Measurements from ENCODE around the gene TBL3.
"Not testable (repeated sequence)": the region's sequence is repeated elsewhere in the genome, so short reads cannot be mapped to it uniquely, and the experiment has no call there.

TBL3 gene

GRCh38 chr16:1971796-1972489 lies at the start of gene TBL3:
Gene TBL3, plus strand, starts transcription at chr16:1972053. Its CDS starts 112 bp downstream, at chr16:1972165.
- peak; percentile 51 for FAIRE-seq

GRCh38 chr16:1922357-1922756 lies 49.5 kb upstream of the TBL3 start:
- no peak for FAIRE-seq

DNA sequence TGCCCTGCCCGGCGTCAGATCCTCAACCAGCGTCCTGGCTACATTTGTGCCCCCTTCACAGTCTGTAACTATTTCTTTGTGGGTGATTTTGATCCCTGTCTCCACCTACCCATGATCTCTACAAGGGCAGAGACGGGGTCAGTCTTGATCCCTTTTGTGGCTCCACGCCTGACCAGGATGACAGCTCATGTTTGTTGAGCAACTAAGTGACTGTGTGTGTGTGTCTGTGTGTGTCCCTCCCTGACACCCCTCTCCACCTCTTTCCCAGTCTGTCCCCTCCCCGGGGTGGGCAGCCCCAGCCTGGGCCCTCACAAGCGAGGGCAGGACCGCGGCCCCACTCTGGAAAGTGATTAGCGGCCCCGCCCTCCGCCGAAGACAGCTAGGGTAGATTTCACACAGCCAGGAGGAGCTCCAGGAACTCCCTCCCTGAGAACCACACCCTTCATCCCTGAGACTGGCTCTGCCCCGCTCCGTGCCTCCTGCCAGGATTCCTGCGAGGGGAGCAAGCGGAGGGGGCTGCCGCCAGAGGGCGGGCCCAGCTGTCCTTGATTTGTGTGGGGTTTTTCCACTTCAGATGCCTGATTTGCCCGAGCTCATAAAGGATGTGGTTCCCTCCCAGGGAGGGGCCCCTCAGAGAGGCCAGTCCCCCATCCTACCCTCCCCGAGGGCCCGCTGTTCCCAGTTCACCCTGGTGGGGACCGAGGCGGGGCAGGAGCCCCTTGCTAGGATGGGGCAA lies 48.4 kb upstream of the TBL3 start:
- no peak for FAIRE-seq

DNA sequence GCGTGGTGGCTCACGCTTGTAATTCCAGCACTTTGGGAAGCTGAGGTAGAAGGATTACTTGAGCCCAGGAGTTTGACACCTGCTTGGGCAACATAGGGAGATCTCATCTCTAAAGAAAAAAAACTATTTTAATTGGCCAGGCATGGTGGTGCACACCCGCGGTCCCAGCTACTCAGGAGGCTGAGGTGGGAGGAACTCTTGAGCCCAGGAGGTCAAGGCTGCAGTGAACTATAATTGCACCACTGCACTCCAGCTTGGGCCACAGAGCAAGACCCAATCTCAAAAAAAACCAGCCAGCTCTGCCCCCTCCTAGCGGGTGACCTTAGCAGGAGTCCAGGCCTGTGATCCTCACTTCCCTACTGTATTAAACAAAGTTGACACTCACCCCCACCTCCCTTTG lies 47.8 kb upstream of the TBL3 start:
- no peak for FAIRE-seq

DNA sequence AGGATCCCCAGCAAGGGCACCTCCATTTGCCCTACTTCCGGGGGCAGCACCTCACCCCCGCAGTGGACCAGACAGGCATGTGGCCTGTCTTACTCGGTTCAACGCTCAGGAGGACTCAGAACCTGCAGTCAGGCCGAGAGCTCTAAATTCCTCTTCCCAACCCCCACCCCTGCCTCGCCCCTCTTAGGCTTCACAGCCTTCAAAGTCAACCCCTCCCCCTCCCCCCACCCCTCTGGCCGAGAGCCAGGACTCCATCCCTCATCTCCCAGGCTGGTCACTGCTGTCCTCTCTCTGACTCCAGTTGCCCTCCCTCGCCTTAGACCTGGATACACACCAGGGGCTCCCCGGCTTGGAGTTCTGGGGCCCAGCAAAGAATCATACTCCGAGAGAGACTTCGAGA lies 45.6 kb upstream of the TBL3 start:
- no peak for FAIRE-seq

GRCh38 chr16:1929105-1929504 lies 42.7 kb upstream of the TBL3 start:
- no peak for FAIRE-seq

GRCh38 chr16:1929578-1930337 lies 42.1 kb upstream of the TBL3 start:
- FAIRE-seq: no peak

GRCh38 chr16:1930338-1930720 lies 41.5 kb upstream of the TBL3 start:
- no peak for FAIRE-seq

DNA sequence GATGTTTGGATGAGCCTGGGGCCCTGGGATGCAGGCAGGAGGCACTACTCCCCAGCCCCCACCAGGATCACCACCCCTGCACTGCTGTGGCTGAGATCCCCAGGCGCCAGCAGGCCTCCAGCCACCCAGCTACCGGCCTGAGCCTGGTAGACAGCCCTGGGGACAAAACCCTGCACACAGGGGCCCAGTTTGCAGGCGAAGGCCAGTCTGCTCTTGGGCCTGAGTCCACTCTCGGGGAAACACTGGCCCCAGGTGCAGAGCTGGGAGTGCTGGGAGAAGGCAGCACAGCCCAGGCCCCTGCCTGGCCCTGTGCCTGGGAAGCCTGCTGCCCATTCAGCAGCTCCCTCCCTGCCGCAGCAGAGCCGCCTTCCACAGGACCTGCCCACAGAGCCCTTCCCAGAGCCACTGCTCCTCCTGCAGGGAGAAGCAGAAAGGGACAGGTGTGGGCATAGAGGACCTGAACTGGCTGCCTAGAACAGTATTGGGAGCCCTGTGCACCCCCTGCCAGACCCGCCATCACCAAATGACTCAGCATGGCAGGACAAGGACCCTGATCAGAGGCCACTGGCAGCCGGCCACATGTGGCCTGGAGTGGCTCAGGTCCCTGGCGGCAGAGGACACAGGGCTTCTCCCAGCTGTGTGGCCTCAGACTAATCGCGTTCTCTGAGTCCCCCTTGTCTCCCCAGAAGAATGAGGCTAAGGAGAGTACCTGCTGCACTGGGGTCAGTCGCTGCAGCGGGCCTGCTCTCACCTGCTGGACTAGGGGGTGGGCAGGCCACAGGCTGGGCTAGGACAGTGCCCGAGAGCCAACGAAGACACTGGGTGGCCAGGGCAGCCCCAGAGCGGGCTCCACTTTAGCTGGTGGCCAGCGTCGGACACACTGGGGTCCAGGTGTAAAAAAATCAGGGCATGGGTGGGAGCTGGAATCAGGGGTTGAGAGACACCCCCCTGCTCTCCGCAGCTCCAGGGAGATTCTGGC lies 39.5 kb upstream of the TBL3 start:
- FAIRE-seq: no peak

DNA sequence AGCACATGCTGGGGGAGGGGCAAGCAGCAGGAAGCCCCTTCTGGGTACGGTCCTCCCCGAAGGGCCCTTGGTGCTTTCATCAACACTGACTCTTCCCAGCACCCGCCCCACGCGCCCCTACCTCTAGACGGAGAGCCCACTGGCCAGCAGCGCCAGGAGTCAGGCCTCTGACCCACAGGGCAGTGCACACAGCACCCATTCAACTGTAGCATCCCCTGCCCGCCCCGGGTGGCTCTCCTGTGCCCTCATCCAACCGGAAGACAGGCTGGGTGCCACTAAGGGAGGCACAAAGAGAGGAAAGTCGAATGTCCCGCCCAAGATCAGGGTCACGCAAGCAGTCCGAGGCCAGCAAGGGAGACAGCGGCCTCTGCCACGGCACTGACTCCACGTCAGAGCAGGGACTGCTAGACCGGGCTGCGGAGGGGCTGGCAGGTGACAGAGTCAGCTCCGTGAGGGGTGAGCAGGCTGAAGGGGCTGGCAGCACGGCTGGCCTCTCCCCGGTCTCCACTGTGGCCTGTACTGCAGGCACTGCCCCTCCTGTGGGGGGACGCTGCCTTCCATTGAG lies 38.7 kb upstream of the TBL3 start:
- FAIRE-seq: no peak

- no peak for FAIRE-seq
Measured at GRCh38 chr16:1936945-1937479, 34.8 kb upstream of the TBL3 start.

GRCh38 chr16:1938316-1938715 lies 33.5 kb upstream of the TBL3 start:
- no peak for FAIRE-seq

DNA sequence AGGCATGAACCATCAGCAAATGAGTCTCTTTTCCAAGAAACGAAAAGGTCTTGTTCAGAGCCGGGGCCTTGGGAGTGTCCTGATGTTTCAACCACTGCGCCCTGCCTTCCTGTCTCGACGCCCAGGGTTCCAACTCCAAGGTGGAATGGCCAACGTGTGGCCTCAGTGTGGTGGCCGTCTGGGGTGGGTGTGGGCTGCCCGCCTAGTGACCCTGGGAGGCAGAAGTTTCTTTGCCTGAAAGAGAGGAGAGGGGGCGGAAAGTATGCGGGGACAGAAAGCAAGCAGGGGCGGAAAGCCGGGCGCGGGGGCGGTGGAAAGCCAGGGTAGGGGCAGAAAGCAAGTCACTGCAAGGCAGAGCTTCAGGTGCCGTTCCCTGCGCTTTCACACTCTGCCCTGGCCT lies 32.9 kb upstream of the TBL3 start:
- FAIRE-seq: no peak

- FAIRE-seq: not testable (repeated sequence)
Measured at GRCh38 chr16:1939833-1940232, 32.0 kb upstream of the TBL3 start.

DNA sequence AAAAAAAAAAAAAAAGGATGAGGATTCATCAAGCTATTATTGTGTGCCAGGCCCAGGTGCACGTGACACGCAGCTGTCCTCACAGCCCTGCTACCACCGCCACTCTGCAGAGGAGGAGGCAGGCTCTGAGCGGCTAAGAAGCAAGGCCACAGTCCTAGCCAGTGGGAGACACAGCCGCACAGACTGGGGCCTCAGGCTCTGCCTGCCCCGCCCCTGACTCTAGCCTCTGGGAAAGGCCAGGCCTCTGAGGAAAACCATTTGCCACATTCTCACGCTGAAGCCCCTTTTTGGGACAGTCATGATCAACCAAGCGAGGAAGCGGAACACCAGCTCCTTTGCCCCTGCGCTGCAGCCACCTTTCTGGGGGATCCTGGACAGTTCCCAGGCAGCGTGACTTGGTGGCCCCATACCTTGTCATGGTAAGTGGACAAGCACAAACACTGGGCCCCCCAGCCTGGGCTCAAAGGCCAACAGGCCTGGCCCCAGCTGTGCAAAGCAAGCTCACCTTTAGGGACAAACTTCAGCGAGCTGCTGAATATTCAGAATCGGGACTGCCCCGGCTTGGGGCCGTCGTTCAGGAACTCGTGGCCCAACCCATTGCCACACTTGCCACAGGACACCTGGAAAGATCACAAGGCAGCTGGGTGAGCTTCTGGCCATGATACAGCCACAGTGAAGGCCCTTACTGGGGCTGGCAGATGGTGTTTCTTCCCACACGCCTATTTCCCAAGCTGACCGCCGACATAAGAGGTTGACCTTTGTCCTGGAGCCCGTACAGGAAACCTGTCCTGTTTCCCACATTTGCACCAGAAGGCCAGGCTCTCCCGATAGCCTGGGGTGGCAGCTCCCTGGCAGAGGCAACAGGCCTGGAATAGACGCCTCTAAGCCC lies 31.3 kb upstream of the TBL3 start:
- FAIRE-seq: no peak

- no peak for FAIRE-seq
Measured at GRCh38 chr16:1941162-1942046, 30.4 kb upstream of the TBL3 start.

DNA sequence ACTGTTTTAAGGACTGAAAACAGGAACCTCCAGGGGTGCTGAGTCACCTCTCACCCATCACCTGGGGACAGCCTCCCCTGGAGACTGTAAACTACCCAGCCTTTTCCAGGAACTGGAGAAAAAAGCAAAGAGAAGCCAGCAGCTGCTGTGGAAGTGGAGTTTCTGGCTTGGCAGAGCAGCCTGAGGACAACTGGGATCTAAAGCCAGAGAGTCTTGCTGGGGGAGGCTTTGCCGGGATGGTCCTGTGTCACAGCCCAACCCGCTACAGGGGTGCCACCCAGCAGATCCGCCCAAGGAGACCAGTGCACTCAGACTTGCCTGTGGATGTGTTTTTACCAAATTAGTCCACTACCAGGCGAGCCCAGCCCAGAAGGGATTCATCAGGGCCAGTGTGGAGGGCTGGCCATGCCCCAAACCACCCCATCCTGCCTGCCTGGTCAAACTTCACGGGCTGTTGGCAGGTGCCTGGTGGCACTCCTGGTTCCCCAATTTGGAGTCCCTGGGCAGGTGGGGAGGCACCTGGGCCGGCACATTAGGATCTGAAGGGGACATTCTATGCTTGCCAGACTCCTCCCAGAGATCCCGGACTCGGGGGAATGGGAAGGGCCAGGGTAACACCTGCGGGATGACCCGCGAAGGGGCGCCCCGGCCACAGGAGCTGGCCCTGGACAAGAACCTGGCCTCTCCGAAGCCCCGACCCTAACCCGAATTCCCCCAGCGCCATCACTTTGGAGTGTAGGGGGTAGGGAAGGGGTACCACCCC lies 29.6 kb upstream of the TBL3 start:
- FAIRE-seq: no peak

DNA sequence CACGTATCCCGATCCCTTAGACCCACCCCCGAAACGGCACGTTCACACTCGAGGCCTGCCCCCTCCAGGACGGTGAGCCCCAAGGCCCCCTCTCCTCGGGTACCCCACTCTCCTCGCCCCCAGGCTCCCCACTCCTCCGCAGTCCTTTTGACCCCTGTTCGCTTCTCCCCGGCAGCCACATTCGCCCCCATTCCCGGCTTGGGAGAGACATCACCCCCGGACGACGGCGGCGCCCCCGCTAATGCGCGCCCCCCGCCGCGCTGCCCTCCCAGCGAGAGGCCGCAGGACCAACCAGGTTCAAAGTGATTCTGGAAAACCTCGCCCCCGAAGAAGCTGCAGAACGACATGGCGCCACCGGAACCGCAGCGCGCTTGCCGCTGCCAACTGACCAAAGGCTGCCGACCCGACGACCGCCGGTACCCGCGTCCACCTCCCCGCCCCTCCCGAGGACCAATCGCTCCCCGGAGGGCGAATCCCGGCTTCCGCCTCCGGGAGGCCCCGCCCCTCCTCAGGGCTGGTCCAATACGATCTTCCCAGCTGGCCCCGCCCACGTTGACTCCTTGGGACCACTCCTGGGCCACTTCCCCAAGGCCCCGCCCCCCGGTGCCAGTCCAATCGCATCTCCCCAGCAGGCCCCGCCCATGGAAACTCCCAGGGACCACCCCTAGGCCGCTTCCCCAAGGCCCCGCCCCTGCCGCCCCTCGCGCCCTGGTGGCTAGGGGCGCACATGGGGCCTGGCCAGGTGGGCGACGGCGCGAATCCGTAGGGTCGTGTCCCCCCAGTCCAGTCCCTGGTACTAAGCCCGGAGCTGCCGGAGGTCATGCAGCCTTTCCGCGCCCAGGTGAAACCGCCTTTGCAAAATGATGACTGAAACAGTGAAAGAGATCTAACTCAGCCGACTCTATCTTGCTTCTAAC lies 28.8 kb upstream of the TBL3 start, which contains the start of gene MSRB1:
TSS of gene MSRB1 (minus strand) at position 390 of the 917 bp plus-strand sequence. CDS start at position 347, 43 bp downstream.
- no peak for FAIRE-seq

All from islet of Langerhans (tissue), 1 donor.